HG03571 (cell line): ENCODE results near the gene PEPD.

Source experiments
- ATAC-seq: cut with Tn5 transposase; IDR thresholded peaks from one replicate; pipeline ENCODE4 v1.9.1; 2021; ENCODE audit not compliant: unreplicated experiment

The PEPD gene

GRCh38 chr19:33442706-33443105, 78.9 kb downstream of the PEPD start:
- no peak for ATAC-seq

GRCh38 chr19:33441828-33442227, 79.8 kb downstream of the PEPD start:
- no peak for ATAC-seq

GRCh38 chr19:33441277-33441699, 80.3 kb downstream of the PEPD start:
- ATAC-seq, result no peak

GRCh38 chr19:33440682-33441081, 80.9 kb downstream of the PEPD start:
- no peak for ATAC-seq

GRCh38 chr19:33440241-33440640, 81.3 kb downstream of the PEPD start:
- no peak for ATAC-seq

GRCh38 chr19:33438987-33439781, 82.4 kb downstream of the PEPD start:
- no peak for ATAC-seq

- no peak for ATAC-seq
These were observed 83.5 kb downstream of the PEPD start for GRCh38 chr19:33437821-33438671.

GRCh38 chr19:33437393-33437820, 84.2 kb downstream of the PEPD start:
- no peak for ATAC-seq

- no peak for ATAC-seq
These were observed 84.9 kb downstream of the PEPD start for GRCh38 chr19:33436360-33437345.

- ATAC-seq, result no peak
These were observed 85.8 kb downstream of the PEPD start for GRCh38 chr19:33435706-33436359.

GRCh38 chr19:33434886-33435705, 86.5 kb downstream of the PEPD start:
- ATAC-seq, result no peak

- no peak for ATAC-seq
These were observed 87.3 kb downstream of the PEPD start for GRCh38 chr19:33434069-33434885.

- no peak for ATAC-seq
These were observed 89.0 kb downstream of the PEPD start for GRCh38 chr19:33432446-33433170.

- ATAC-seq, result no peak
These were observed 89.6 kb downstream of the PEPD start for GRCh38 chr19:33432015-33432414.

GRCh38 chr19:33430674-33431277, 90.8 kb downstream of the PEPD start:
- ATAC-seq, result no peak

GRCh38 chr19:33429891-33430673, 91.5 kb downstream of the PEPD start:
- ATAC-seq, result no peak

- no peak for ATAC-seq
These were observed 92.9 kb downstream of the PEPD start for GRCh38 chr19:33428627-33429125.
